ENCODE data around the gene GLIS1. TPM values are rescaled to one million over a fixed set of nuclear protein-coding genes. Genes with fewer than 3 reads are reported as not detected.

The GLIS1 gene
- total RNA-seq, 1 experiment from 2014 or later = 0.39 TPM

- DNase-seq (ENCODE audit: low read depth, low spot score) = no peak
- no TSS peak for BruUV-seq (replicated peaks)
- RAD21 ChIA-PET (ENCODE audit: low non-redundant PET in 1 of 2, low total read pairs in 2 of 2, uncharacterized antibody in 2 of 2, unreplicated experiment in 2 of 2) = no interaction called here
Observed at GRCh38 chr1:53568540-53568939, 170.4 kb downstream of the GLIS1 start.

GRCh38 chr1:53567851-53568250, 171.1 kb downstream of the GLIS1 start:
- H3K4me2 ChIP-seq (ENCODE audit: low read length) = no peak overlapping the region
- no peak overlapping the region for H3K9ac ChIP-seq (ENCODE audit: low read length)
- intact Hi-C loops (cut with micrococcal nuclease) = no loop called here
- DNase-seq (ENCODE audit: low read depth, low spot score) (no peak), ATAC-seq (no peak)
- H3K27me3 ChIP-seq (ENCODE audit: insufficient read depth, low read length) = peaks cover 7% of the 10 kb centered on the region; the same call in 1 of the 2 replicates
- no peak for TF ChIP-seq SP1 (IDR thresholded peaks at IDR 0.05; ENCODE audit: low read depth)
- no peak for TF ChIP-seq EGR1 (IDR thresholded peaks at IDR 0.05; ENCODE audit: low read depth)
- TF ChIP-seq ZFX (IDR thresholded peaks at IDR 0.05) = no peak
- TF ChIP-seq, protein P1, sequence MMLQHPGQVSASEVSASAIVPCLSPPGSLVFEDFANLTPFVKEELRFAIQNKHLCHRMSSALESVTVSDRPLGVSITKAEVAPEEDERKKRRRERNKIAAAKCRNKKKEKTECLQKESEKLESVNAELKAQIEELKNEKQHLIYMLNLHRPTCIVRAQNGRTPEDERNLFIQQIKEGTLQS (IDR thresholded peaks at IDR 0.05) = no peak
- no peaks in the 10 kb centered on the region for H3K79me2 ChIP-seq (ENCODE audit: insufficient read depth, low read length)
- no peaks in the 10 kb centered on the region for H4K20me1 ChIP-seq (ENCODE audit: insufficient read depth)
- H3K9me2 ChIP-seq (ENCODE audit: insufficient read depth) = no peaks in the 10 kb centered on the region
- H3K4me1 ChIP-seq (ENCODE audit: control insufficient read depth in 1 of 2, insufficient read depth in 2 of 2, low read length in 2 of 2) = peaks cover 9 to 10% of the 10 kb centered on the region in 2 experiments
- ChIA-PET RAD21 (ENCODE audit: low non-redundant PET in 1 of 2, low total read pairs in 2 of 2, uncharacterized antibody in 2 of 2, unreplicated experiment in 2 of 2) (no interaction called here), CTCF (no interaction called here), POLR2A (no interaction called here)
- no peak overlapping the region for H2AFZ ChIP-seq (ENCODE audit: low read depth, low read length, poor library complexity, severe bottlenecking)
- no TSS peak for BruUV-seq (replicated peaks)
- no peak overlapping the region for H3K27ac ChIP-seq (ENCODE audit: low read depth, low read length)
- no peaks in the 10 kb centered on the region for H3K9me3 ChIP-seq (ENCODE audit: control insufficient read depth in 1 of 2, insufficient read depth in 1 of 2, low read depth in 1 of 2, low read length in 2 of 2)
- no peak overlapping the region for H3K4me3 ChIP-seq (replicated peaks in 1 of 2; ENCODE audit: low read depth in 1 of 2, low read length in 2 of 2)
- H3K36me3 ChIP-seq (ENCODE audit: control insufficient read depth in 1 of 2, insufficient read depth in 2 of 2, low read length in 2 of 2) = no peaks in the 10 kb centered on the region

More at GRCh38 chr1:53568540-53568939, 170.4 kb downstream of the GLIS1 start:
- TF ChIP-seq ZFX (IDR thresholded peaks at IDR 0.05) = no peak
- TF ChIP-seq TCF7L2 (IDR thresholded peaks at IDR 0.05; ENCODE audit: borderline replicate concordance, extremely low read depth, insufficient read depth, insufficient read length) = no peak
- TF ChIP-seq SP1 (IDR thresholded peaks at IDR 0.05; ENCODE audit: low read depth) = no peak
- no peak for TF ChIP-seq SIN3A (IDR thresholded peaks at IDR 0.05; ENCODE audit: low read depth)
- TF ChIP-seq JUND (IDR thresholded peaks at IDR 0.05) = no peak
- no peak for TF ChIP-seq POLR2A (IDR thresholded peaks at IDR 0.05; ENCODE audit: borderline replicate concordance, extremely low read depth, insufficient read depth, insufficient read length)
- no peak overlapping the region for H2AFZ ChIP-seq (ENCODE audit: low read depth, low read length, poor library complexity, severe bottlenecking)
- H3K4me2 ChIP-seq (ENCODE audit: low read length) = no peak overlapping the region
- CTCF ChIA-PET = no interaction called here
- H4K20me1 ChIP-seq (ENCODE audit: insufficient read depth) = no peaks in the 10 kb centered on the region
- H3K27me3 ChIP-seq (ENCODE audit: insufficient read depth, low read length) = 0 out of 2 replicates have a peak, but pooled peaks cover under 1% of the 10 kb centered on the region
- H3K9me3 ChIP-seq (ENCODE audit: control insufficient read depth in 1 of 2, insufficient read depth in 1 of 2, low read depth in 1 of 2, low read length in 2 of 2) = no peaks in the 10 kb centered on the region
- H3K36me3 ChIP-seq (ENCODE audit: control insufficient read depth in 1 of 2, insufficient read depth in 2 of 2, low read length in 2 of 2) = no peaks in the 10 kb centered on the region
- no peaks in the 10 kb centered on the region for H3K79me2 ChIP-seq (ENCODE audit: insufficient read depth, low read length)
- no peak overlapping the region for H3K27ac ChIP-seq (ENCODE audit: low read depth, low read length)
- peaks cover 9 to 10% of the 10 kb centered on the region in 2 experiments for H3K4me1 ChIP-seq (ENCODE audit: control insufficient read depth in 1 of 2, insufficient read depth in 2 of 2, low read length in 2 of 2)
- no peak overlapping the region for H3K9ac ChIP-seq (ENCODE audit: low read length)
- ATAC-seq = no peak
- H3K9me2 ChIP-seq (ENCODE audit: insufficient read depth) = no peaks in the 10 kb centered on the region
- intact Hi-C loops (cut with micrococcal nuclease) = no loop called here
- POLR2A ChIA-PET = no interaction called here
- H3K4me3 ChIP-seq (replicated peaks in 1 of 2; ENCODE audit: low read depth in 1 of 2, low read length in 2 of 2) = no peak overlapping the region
